ENCODE data around the gene OLFM1.

- TF ChIP-seq CTCF (IDR thresholded peaks at IDR 0.05) (no peak), POLR2A (IDR thresholded peaks at IDR 0.05) (no peak)
Observed at GRCh38 chr9:135073081-135073740, 14.3 kb upstream of the OLFM1 start.

Data from right lobe of liver (tissue), 4 donors.